ENCODE results near the gene CABLES1.

Gene CABLES1

DNA sequence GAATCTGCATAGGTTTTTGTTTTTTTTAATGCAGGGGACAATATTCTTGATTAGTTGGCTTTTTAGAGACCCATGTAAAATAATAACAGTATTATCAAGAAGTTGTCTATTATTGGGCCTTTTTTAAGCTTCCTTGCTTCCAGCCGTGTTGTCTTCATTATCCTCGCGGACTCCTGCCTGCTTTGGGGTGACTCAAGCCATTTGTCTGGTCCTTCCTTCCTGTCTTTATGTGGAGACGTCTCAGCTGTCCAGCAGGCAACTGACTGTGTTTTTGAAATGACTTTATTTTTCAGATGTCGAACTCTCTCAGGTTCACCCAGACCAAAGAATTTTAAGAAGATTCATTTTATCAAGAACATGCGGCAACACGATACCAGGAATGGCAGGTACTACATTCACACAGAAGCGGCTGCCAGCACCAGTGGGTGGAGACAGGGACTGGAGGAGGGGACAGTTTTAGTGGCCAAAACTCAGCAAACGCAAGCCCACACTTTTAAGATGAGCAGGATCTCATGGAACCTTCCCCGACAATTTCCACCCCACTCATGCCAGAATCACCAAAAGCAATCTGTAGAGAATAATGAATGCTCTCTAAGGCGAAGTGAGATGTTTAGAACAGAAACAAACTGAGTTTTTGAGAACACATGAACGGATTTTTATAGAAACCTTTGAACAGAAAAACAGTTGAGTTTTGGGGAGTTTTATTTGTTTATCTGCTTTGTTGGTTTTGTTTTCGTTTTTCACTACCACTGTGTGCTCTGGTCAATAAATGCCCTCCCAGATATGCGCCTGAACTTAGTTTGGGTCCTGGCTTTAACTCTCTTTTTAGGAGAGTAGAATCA, 59.1 kb downstream of the CABLES1 start:
- no peak for DNase-seq (ENCODE audit: low read depth)

GRCh38 chr18:23194997-23195957, 60.0 kb downstream of the CABLES1 start:
- no peak for DNase-seq (ENCODE audit: low read depth)

GRCh38 chr18:23196119-23197007, 61.1 kb downstream of the CABLES1 start:
- DNase-seq (ENCODE audit: low read depth), result peak; percentile 56

- no peak for DNase-seq (ENCODE audit: low read depth)
Observed at GRCh38 chr18:23198217-23198845, 63.0 kb downstream of the CABLES1 start.

GRCh38 chr18:23200756-23201155, 65.5 kb downstream of the CABLES1 start:
- peak; percentile 38 for DNase-seq (ENCODE audit: low read depth)

- no peak for DNase-seq (ENCODE audit: low read depth)
Observed at GRCh38 chr18:23201741-23202140, 66.5 kb downstream of the CABLES1 start.

- no peak for DNase-seq (ENCODE audit: low read depth)
Observed at GRCh38 chr18:23203891-23204432, 68.7 kb downstream of the CABLES1 start.

DNA sequence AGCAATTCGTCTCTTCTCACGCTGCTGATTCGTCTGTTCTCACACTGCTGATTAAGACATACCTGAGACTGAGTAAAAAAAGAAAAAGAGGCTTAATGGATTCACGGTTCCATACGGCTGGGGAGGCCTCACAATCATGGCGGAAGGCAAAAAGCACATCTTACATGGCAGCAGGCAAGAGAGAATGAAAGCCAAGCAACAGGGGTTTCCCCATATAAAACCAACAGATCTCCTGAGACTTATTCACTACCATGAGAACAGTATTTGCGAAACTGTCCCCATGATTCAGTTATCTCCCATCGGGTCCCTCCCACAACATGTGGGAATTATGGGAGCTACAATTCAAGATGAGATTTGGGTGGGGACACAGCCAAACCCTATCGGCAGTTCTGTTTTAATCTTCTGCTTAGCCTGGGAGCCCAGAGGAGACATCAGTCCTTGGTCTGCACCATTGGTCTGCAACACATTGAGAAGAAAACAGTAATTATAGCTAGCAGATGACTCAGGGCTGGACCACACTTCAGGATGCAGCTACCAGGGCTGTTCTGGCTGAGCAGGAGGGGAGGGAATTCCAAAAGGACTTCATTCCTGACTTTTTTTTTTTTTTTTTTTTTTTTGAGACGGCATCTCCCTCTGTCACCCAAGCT, 69.4 kb downstream of the CABLES1 start:
- peak; percentile 53 for DNase-seq (ENCODE audit: low read depth)

DNA sequence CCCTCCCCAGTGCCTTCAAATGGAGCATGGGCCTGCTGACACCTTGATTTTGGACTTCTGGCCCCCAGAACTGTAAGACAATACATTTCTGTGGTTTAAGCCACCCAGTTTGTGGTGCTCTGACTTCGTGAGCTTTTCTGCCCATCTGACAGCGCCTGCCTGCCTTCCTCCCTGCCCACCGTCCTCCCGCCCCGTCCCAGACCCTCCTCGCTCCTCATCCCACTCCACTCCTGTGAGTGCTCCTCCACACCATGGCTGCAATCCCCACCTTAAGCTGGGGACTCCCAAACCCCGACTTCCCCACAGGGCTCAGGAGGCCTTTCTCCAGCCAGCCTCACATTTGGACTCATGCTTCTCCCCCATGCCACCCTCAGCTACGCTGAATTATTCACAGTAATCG, 70.7 kb downstream of the CABLES1 start:
- no peak for DNase-seq (ENCODE audit: low read depth)

GRCh38 chr18:23207191-23207955, 72.1 kb downstream of the CABLES1 start:
- peak; percentile 68 for DNase-seq (ENCODE audit: low read depth)

DNA sequence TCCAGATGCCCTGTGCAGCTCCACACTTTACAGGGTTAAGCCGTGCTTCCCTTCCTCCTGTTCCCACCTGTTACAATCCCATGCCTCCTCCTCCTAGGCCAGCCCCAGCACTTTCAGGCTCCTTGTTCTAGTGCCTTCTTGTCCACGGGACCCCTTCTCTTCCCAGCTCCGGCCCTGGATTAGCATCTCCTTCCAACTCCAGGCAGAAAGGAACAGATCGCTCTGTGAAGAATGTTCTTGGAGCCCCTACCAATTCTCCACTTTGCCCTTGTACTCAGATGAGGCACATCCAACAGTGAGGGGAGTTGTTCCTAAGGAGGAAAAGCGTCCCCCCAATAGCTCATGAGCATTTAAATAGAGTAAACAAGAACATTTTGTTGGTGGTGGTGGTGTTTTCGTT, 72.7 kb downstream of the CABLES1 start:
- DNase-seq (ENCODE audit: low read depth), result no peak

GRCh38 chr18:23208600-23208999, 73.3 kb downstream of the CABLES1 start:
- DNase-seq (ENCODE audit: low read depth), result no peak

- DNase-seq (ENCODE audit: low read depth), result peak; percentile 87
Observed at GRCh38 chr18:23209031-23209430, 73.7 kb downstream of the CABLES1 start.

DNA sequence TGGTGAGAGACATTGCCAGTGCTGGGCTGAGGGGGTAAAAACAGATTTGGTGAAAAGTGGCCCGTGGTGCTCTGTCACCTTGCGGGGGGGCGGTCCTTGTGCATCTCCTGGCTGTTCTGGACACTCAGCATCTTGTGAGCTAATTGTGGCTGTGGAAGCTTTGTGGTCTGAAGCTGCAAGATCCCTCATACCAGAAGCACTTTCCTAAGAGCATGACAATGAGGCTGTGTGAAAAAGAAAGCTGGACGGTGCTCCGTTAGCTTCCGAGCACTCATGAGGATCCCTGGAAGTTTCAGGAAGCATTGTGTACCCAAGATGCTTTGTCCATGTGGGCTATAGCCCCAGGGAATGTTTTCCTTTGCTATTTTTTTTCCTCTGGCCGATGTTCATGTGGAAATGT, 74.5 kb downstream of the CABLES1 start:
- DNase-seq (ENCODE audit: low read depth), result no peak

- DNase-seq (ENCODE audit: low read depth), result no peak
Observed at GRCh38 chr18:23210526-23210925, 75.2 kb downstream of the CABLES1 start.

DNA sequence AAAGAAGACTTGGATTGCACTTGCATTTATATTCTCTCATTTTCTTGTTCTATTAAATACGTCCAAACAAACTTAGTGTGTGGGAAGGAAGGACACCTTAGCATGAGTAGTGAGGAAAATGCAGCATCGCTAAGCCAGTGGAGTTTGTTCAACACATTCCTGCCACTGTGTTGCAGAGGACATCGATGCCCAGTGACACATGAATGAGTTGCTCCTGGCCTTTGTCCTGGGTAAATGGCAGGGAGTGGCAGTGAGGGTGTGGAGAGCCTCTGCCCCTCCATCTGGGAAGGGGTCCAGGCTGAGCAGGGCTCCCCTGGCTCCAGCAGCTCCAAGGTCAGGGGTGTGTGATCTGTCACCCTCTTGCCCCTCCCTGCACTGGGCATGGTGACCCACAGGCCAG, 75.9 kb downstream of the CABLES1 start:
- no peak for DNase-seq (ENCODE audit: low read depth)

DNA sequence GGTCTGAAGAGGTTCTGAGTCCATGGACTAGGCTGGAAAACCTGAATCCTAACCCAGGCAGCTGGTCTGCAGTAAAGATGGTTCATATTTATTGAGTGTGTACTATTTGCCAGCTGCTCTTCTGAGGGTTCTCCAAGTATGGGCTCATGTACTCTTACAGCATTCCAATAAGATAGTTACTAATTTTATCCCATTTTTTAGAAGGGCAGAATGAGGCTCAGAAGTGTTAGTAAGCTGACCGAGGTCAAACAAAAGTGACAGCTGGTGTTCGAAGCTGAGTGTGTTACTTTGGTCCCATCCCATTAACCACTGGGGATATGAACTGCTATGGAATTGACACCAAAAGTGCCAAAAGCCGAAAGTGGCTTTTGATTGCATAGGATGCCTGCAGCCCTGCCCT, 76.9 kb downstream of the CABLES1 start:
- DNase-seq (ENCODE audit: low read depth), result no peak

DNA sequence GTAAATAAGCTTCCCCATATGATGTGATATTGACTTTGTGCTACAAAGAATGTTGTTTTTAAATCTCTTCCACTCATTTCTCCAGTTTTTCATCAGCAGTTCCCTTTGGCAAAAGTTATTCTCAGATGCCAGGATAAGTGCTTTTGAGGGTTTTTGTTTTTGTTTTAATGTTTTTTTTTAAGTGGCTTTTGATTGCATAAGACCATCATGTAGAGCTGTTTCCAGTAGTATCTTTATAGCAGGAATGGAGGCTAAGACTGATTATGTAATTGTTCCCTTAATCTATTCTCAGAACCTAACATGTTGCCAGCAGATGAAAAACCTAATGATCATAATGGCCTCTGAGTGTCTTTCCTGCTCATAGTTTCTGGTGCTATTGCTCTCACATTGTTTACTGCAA, 77.9 kb downstream of the CABLES1 start:
- DNase-seq (ENCODE audit: low read depth), result peak; percentile 29

- no peak for DNase-seq (ENCODE audit: low read depth)
Observed at GRCh38 chr18:23217781-23218180, 82.5 kb downstream of the CABLES1 start.

DNA sequence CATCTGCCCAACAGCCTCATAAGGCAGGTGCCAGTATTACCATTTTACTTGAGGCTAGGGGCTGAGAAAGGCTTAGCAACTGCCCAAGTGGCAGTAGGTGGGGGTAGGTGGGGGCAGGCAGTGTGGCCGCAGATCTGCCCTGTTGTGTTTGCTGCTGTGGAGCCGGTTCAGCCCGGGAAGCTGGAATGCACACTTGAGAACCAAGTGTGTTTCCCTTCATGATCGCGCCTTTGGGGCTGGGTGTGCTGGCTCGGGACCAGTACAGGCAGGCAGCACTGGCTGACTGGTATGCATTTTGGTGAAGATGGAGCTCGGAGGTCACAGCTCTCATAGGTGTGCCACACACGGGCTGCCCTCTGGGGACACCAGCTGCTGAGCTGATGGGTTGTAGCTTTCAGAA, 85.1 kb downstream of the CABLES1 start:
- DNase-seq (ENCODE audit: low read depth), result no peak
